ENCODE results near the gene PBX2.
"Not testable (repeated sequence)": the region's sequence is repeated elsewhere in the genome, so short reads cannot be mapped to it uniquely, and the experiment has no call there.

The PBX2 gene

DNA sequence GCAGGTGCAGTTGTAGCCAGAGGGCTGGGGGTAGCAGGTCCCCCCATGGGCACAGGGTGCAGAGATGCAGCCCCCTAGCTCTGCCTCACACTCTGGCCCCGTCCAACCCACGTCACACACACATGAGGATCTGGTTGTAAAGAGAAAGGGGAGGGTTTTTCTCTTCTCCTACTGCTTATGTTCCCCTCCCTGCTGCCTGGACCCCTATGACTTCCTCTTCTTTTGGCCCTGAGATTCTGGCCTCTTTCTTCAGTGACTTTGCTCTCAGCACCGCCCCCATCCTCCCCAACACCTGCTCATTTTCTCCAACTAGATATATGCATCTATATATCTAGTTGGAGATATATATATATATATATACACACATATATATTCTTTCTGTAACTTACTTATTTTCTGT is 24.1 kb upstream of the PBX2 start:
- no peaks in the 10 kb centered on the region for H3F3A ChIP-seq (ENCODE audit: insufficient read depth, low read length)
- no peaks in the 10 kb centered on the region for H3K9me3 ChIP-seq (ENCODE audit: low read length)
- H2AFZ ChIP-seq (ENCODE audit: low read length): no peak overlapping the region
- no peaks in the 10 kb centered on the region for H4K20me1 ChIP-seq (ENCODE audit: insufficient read depth, low read length)
- H3K9me2 ChIP-seq (ENCODE audit: low read depth, low read length): no peaks in the 10 kb centered on the region
- no peaks in the 10 kb centered on the region for H3K79me2 ChIP-seq (ENCODE audit: insufficient read depth, low read length)
- no peaks in the 10 kb centered on the region for H3K36me3 ChIP-seq (ENCODE audit: insufficient read depth, low read length)
- H3K4me3 ChIP-seq (ENCODE audit: low read depth, low read length, poor library complexity, severe bottlenecking): no peak overlapping the region
- H3K27me3 ChIP-seq (ENCODE audit: insufficient read depth, low read length): no peaks in the 10 kb centered on the region
- no peak for TF ChIP-seq EZH2 (IDR thresholded peaks at IDR 0.05; ENCODE audit: borderline replicate concordance, low read length)
- TF ChIP-seq, protein P1, sequence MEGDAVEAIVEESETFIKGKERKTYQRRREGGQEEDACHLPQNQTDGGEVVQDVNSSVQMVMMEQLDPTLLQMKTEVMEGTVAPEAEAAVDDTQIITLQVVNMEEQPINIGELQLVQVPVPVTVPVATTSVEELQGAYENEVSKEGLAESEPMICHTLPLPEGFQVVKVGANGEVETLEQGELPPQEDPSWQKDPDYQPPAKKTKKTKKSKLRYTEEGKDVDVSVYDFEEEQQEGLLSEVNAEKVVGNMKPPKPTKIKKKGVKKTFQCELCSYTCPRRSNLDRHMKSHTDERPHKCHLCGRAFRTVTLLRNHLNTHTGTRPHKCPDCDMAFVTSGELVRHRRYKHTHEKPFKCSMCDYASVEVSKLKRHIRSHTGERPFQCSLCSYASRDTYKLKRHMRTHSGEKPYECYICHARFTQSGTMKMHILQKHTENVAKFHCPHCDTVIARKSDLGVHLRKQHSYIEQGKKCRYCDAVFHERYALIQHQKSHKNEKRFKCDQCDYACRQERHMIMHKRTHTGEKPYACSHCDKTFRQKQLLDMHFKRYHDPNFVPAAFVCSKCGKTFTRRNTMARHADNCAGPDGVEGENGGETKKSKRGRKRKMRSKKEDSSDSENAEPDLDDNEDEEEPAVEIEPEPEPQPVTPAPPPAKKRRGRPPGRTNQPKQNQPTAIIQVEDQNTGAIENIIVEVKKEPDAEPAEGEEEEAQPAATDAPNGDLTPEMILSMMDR (IDR thresholded peaks at IDR 0.05; ENCODE audit: low read length): no peak
- H3K9ac ChIP-seq (ENCODE audit: low read length): no peak overlapping the region
- no peak overlapping the region for H3K4me2 ChIP-seq (ENCODE audit: low read length)
- H3K27ac ChIP-seq (ENCODE audit: low read depth, low read length, poor library complexity, severe bottlenecking): no peak overlapping the region
- no peaks in the 10 kb centered on the region for H3K4me1 ChIP-seq (ENCODE audit: insufficient read depth, low read length, severe bottlenecking)

DNA sequence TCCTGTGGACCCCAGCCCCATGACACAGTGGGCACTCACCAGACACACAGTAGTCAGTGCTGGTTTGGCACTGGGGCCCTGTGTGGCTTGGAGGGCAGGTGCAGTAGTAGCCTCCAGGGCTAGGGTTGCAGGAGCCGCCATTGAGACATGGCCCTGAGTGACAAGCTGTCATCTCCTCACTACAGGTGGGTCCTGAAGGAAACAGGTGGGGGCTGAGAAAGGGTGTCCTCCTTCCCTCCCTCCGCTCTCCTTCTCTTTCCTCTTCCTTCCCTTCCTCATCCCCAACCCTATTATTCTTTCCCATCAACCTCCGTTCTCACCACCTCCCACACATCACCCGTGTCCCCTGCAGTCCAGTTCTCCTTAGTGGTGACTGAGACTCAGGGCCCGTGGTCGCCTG is 23.6 kb upstream of the PBX2 start:
- H3K9me2 ChIP-seq (ENCODE audit: low read depth, low read length): no peaks in the 10 kb centered on the region
- TF ChIP-seq, protein P1 (IDR thresholded peaks at IDR 0.05; ENCODE audit: low read length): no peak
- TF ChIP-seq EZH2 (IDR thresholded peaks at IDR 0.05; ENCODE audit: borderline replicate concordance, low read length): no peak
- no peak overlapping the region for H3K4me2 ChIP-seq (ENCODE audit: low read length)
- H3K4me3 ChIP-seq (ENCODE audit: low read depth, low read length, poor library complexity, severe bottlenecking): no peak overlapping the region
- no peak overlapping the region for H3K27ac ChIP-seq (ENCODE audit: low read depth, low read length, poor library complexity, severe bottlenecking)
- H3K4me1 ChIP-seq (ENCODE audit: insufficient read depth, low read length, severe bottlenecking): no peaks in the 10 kb centered on the region
- H3K27me3 ChIP-seq (ENCODE audit: insufficient read depth, low read length): no peaks in the 10 kb centered on the region
- H3K9ac ChIP-seq (ENCODE audit: low read length): no peak overlapping the region
- H2AFZ ChIP-seq (ENCODE audit: low read length): no peak overlapping the region
- no peaks in the 10 kb centered on the region for H3K9me3 ChIP-seq (ENCODE audit: low read length)
- no peaks in the 10 kb centered on the region for H3K36me3 ChIP-seq (ENCODE audit: insufficient read depth, low read length)
- H3K79me2 ChIP-seq (ENCODE audit: insufficient read depth, low read length): no peaks in the 10 kb centered on the region
- H3F3A ChIP-seq (ENCODE audit: insufficient read depth, low read length): no peaks in the 10 kb centered on the region
- H4K20me1 ChIP-seq (ENCODE audit: insufficient read depth, low read length): no peaks in the 10 kb centered on the region

DNA sequence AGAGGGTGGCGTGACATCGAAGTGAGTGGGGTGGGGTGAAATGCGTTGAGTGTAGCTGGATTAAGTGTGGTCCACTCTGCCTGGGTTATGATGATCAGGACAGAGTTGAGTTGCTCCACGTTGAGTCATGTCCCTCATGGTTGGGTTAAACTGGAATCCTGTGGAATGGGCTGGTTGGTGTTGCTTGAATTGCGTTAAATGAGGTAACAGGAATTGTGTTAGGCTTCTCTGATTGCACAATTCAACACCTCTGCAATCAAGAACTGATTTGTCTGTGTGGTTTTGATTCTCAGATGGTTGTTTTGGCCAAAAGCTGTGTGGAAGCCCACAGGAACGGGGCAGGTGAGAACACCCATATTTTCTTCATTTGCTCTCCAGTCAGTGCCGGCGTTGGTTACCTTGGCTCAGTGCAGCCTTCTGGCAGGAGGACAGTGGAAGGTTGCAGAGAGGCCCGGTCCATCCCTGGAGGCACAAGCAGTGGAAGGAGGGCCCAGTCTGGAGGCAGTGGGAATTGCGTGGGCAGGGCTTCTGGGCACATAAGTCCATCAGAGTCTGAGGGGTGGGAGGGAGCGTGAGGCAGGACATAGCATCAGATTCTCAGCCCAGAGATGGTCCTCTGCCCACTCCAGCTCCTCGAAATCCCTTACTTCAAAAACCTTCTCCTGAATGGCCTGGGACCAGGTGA is 22.2 kb upstream of the PBX2 start:
- Histone ChIP-seq H3K9me2 (ENCODE audit: low read depth, low read length) (no peaks in the 10 kb centered on the region), H2AFZ (ENCODE audit: low read length) (no peak overlapping the region), H4K20me1 (ENCODE audit: insufficient read depth, low read length) (no peaks in the 10 kb centered on the region), H3F3A (ENCODE audit: insufficient read depth, low read length) (no peaks in the 10 kb centered on the region), H3K4me2 (ENCODE audit: low read length) (no peak overlapping the region), H3K36me3 (ENCODE audit: insufficient read depth, low read length) (no peaks in the 10 kb centered on the region), H3K9ac (ENCODE audit: low read length) (no peak overlapping the region), H3K79me2 (ENCODE audit: insufficient read depth, low read length) (no peaks in the 10 kb centered on the region), H3K4me1 (ENCODE audit: insufficient read depth, low read length, severe bottlenecking) (no peaks in the 10 kb centered on the region), H3K9me3 (ENCODE audit: low read length) (no peaks in the 10 kb centered on the region), H3K4me3 (ENCODE audit: low read depth, low read length, poor library complexity, severe bottlenecking) (no peak overlapping the region), H3K27ac (ENCODE audit: low read depth, low read length, poor library complexity, severe bottlenecking) (no peak overlapping the region), H3K27me3 (ENCODE audit: insufficient read depth, low read length) (no peaks in the 10 kb centered on the region)
- no peak for TF ChIP-seq EZH2 (IDR thresholded peaks at IDR 0.05; ENCODE audit: borderline replicate concordance, low read length)
- TF ChIP-seq, protein P1 (IDR thresholded peaks at IDR 0.05; ENCODE audit: low read length): no peak

DNA sequence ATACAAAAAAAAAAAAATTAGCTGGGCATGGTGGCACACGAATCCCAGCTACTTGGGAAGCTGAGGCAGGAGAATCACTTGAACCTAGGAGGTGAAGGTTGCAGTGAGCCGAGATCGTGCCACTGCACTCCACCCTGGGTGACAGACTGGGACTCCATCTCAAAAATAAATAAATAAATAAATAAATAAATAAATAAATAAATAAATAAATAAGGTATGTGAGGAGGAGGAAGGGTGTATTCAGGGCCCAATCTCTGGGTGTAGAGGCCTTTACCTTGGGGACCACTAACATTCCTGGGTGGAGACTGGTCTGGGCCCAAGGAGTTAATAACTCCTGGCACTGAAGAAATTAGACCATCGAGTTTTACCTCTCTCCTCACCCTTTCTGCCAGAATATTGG is 21.4 kb upstream of the PBX2 start:
- not testable (repeated sequence) for H3K27me3 ChIP-seq (ENCODE audit: insufficient read depth, low read length); H3F3A ChIP-seq (ENCODE audit: insufficient read depth, low read length); H3K4me1 ChIP-seq (ENCODE audit: insufficient read depth, low read length, severe bottlenecking); H3K36me3 ChIP-seq (ENCODE audit: insufficient read depth, low read length); H3K79me2 ChIP-seq (ENCODE audit: insufficient read depth, low read length); H4K20me1 ChIP-seq (ENCODE audit: insufficient read depth, low read length); H3K9ac ChIP-seq (ENCODE audit: low read length); H3K4me2 ChIP-seq (ENCODE audit: low read length); H3K9me2 ChIP-seq (ENCODE audit: low read depth, low read length); H3K27ac ChIP-seq (ENCODE audit: low read depth, low read length, poor library complexity, severe bottlenecking); H2AFZ ChIP-seq (ENCODE audit: low read length); H3K9me3 ChIP-seq (ENCODE audit: low read length); H3K4me3 ChIP-seq (ENCODE audit: low read depth, low read length, poor library complexity, severe bottlenecking)

All from OCI-LY1 (cell line).